ENCODE data around the gene MAML2.

DNA sequence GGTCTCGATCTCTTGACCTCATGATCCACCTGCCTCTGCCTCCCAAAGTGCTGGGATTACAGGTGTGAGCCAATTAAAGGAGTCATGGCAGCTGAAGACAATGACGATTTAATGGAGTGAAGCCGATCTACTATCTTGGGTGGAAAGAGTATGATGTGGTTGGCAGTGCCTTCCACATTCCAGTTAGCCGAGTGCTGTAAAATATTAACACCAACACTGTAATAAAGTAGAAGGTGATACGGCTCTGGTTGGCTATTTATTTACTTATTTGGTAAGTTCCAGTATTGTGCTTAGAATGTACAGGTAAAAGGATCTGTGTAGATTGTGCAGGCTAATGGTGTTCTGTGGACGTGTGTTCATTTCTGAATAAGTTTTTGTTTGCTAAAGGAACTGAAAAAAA is 269.5 kb downstream of the MAML2 start:
- TF ChIP-seq, protein P1, sequence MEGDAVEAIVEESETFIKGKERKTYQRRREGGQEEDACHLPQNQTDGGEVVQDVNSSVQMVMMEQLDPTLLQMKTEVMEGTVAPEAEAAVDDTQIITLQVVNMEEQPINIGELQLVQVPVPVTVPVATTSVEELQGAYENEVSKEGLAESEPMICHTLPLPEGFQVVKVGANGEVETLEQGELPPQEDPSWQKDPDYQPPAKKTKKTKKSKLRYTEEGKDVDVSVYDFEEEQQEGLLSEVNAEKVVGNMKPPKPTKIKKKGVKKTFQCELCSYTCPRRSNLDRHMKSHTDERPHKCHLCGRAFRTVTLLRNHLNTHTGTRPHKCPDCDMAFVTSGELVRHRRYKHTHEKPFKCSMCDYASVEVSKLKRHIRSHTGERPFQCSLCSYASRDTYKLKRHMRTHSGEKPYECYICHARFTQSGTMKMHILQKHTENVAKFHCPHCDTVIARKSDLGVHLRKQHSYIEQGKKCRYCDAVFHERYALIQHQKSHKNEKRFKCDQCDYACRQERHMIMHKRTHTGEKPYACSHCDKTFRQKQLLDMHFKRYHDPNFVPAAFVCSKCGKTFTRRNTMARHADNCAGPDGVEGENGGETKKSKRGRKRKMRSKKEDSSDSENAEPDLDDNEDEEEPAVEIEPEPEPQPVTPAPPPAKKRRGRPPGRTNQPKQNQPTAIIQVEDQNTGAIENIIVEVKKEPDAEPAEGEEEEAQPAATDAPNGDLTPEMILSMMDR (IDR thresholded peaks at IDR 0.05): no peak
- TF ChIP-seq, protein P2, sequence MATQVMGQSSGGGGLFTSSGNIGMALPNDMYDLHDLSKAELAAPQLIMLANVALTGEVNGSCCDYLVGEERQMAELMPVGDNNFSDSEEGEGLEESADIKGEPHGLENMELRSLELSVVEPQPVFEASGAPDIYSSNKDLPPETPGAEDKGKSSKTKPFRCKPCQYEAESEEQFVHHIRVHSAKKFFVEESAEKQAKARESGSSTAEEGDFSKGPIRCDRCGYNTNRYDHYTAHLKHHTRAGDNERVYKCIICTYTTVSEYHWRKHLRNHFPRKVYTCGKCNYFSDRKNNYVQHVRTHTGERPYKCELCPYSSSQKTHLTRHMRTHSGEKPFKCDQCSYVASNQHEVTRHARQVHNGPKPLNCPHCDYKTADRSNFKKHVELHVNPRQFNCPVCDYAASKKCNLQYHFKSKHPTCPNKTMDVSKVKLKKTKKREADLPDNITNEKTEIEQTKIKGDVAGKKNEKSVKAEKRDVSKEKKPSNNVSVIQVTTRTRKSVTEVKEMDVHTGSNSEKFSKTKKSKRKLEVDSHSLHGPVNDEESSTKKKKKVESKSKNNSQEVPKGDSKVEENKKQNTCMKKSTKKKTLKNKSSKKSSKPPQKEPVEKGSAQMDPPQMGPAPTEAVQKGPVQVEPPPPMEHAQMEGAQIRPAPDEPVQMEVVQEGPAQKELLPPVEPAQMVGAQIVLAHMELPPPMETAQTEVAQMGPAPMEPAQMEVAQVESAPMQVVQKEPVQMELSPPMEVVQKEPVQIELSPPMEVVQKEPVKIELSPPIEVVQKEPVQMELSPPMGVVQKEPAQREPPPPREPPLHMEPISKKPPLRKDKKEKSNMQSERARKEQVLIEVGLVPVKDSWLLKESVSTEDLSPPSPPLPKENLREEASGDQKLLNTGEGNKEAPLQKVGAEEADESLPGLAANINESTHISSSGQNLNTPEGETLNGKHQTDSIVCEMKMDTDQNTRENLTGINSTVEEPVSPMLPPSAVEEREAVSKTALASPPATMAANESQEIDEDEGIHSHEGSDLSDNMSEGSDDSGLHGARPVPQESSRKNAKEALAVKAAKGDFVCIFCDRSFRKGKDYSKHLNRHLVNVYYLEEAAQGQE (IDR thresholded peaks at IDR 0.05; ENCODE audit: low read depth, low read length): no peak
- TF ChIP-seq TCF12 (IDR thresholded peaks at IDR 0.05): no peak
- no peak for TF ChIP-seq EZH2phosphoT487 (IDR thresholded peaks at IDR 0.05; ENCODE audit: borderline replicate concordance, low read depth)
- TF ChIP-seq CHD2 (IDR thresholded peaks at IDR 0.05; ENCODE audit: low read length, partially characterized antibody): no peak
- TF ChIP-seq TAF1 (IDR thresholded peaks at IDR 0.05; ENCODE audit: borderline replicate concordance, low read depth, low read length): no peak
- TF ChIP-seq GABPA (IDR thresholded peaks at IDR 0.05; ENCODE audit: low read depth): no peak
- no peak for TF ChIP-seq ELF1 (IDR thresholded peaks at IDR 0.05)
- no peak for TF ChIP-seq SMC3 (IDR thresholded peaks at IDR 0.05; ENCODE audit: low read depth, low read length)
- TF ChIP-seq POLR2AphosphoS5 (IDR thresholded peaks at IDR 0.05; ENCODE audit: low read depth, low read length): no peak

All from SK-N-SH (cell line).